GM18505 (cell line): ENCODE results near the gene GOT1.

ENCODE experiments used
- ATAC-seq: cut with Tn5 transposase; IDR thresholded peaks from one replicate; pipeline ENCODE4 v1.9.1; 2021; ENCODE audit not compliant: unreplicated experiment
- POLR2A ChIP-seq: IDR thresholded peaks from 4 replicates; pipeline ENCODE4 v1.6.1; 2011; ENCODE audit warnings: borderline replicate concordance; ENCODE audit not compliant: insufficient read depth, insufficient read length; ENCODE audit errors: extremely low read depth

Gene GOT1

GRCh38 chr10:99430451-99431189 lies at the start of gene GOT1:
GOT1 (minus strand) TSS chr10:99430624; CDS start chr10:99430565, 59 bp downstream.
- peak; percentile 86 for TF ChIP-seq POLR2A
- peak; percentile 91 for ATAC-seq

- no peak for TF ChIP-seq POLR2A
- ATAC-seq, result no peak
These were observed 39.9 kb upstream of the GOT1 start for GRCh38 chr10:99470327-99470726.

GRCh38 chr10:99467236-99467999 lies 37.0 kb upstream of the GOT1 start:
- ATAC-seq, result no peak
- TF ChIP-seq POLR2A, result no peak

- ATAC-seq, result no peak
- no peak for TF ChIP-seq POLR2A
These were observed 36.3 kb upstream of the GOT1 start for GRCh38 chr10:99466632-99467223.

GRCh38 chr10:99461230-99461629 lies 30.8 kb upstream of the GOT1 start:
- no peak for TF ChIP-seq POLR2A
- no peak for ATAC-seq

GRCh38 chr10:99460070-99460469 lies 29.6 kb upstream of the GOT1 start:
- ATAC-seq, result no peak
- TF ChIP-seq POLR2A, result no peak

GRCh38 chr10:99459217-99459616 lies 28.8 kb upstream of the GOT1 start:
- no peak for ATAC-seq
- no peak for TF ChIP-seq POLR2A

- no peak for ATAC-seq
- no peak for TF ChIP-seq POLR2A
These were observed 27.4 kb upstream of the GOT1 start for GRCh38 chr10:99457813-99458212.

GRCh38 chr10:99456931-99457288 lies 26.5 kb upstream of the GOT1 start:
- no peak for TF ChIP-seq POLR2A

GRCh38 chr10:99456207-99456930 lies 25.9 kb upstream of the GOT1 start:
- ATAC-seq, result no peak
- no peak for TF ChIP-seq POLR2A

More at GRCh38 chr10:99456931-99457288, 26.5 kb upstream of the GOT1 start:
- ATAC-seq, result no peak

- no peak for TF ChIP-seq POLR2A
- ATAC-seq, result no peak
These were observed 21.6 kb upstream of the GOT1 start for GRCh38 chr10:99451981-99452380.

- TF ChIP-seq POLR2A, result no peak
- no peak for ATAC-seq
These were observed 21.0 kb upstream of the GOT1 start for GRCh38 chr10:99451499-99451788.
